Measurements from ENCODE around the gene COQ10A. TPM values are rescaled to one million over a fixed set of nuclear protein-coding genes. Genes with fewer than 3 reads are reported as not detected.

COQ10A gene
- total and polyA plus RNA-seq, 2 of the 13 experiments (the other 11 are each of a cell fraction or from before 2014, with no cell fraction given): 21.0 to 37.3 TPM

GRCh38 chr12:56230432-56231183 is 36.1 kb upstream of the COQ10A start (continued):
- TF ChIP-seq KLF12 (CRISPR knock-in tag; IDR thresholded peaks at IDR 0.05; ENCODE audit: borderline replicate concordance) (no peak; the same call in 1 of the 2 replicates), ISL2 (CRISPR knock-in tag; IDR thresholded peaks at IDR 0.05) (peak; percentile 24; the same call in 1 of the 2 replicates), ZNF256 (CRISPR knock-in tag; conservative IDR thresholded peaks at IDR 0.05) (no peak), SETDB1 (CRISPR knock-in tag; IDR thresholded peaks at IDR 0.05; ENCODE audit: borderline replicate concordance) (no peak), PBX2 (CRISPR knock-in tag; IDR thresholded peaks at IDR 0.05) (0 out of 2 replicates have a peak, but pooled peaks have one; percentile 63), TSC22D2 (CRISPR knock-in tag; IDR thresholded peaks at IDR 0.05; ENCODE audit: borderline replicate concordance) (no peak; the same call in 1 of the 2 replicates), ZNF772 (CRISPR knock-in tag; IDR thresholded peaks at IDR 0.05) (no peak), SMAD1 (CRISPR knock-in tag; IDR thresholded peaks at IDR 0.05; ENCODE audit: borderline replicate concordance, low read depth) (no peak), MED1 (CRISPR knock-in tag; IDR thresholded peaks at IDR 0.05) (peak; percentile 26), TERF1 (CRISPR knock-in tag; IDR thresholded peaks at IDR 0.05) (no peak), ZMYM4 (CRISPR knock-in tag; IDR thresholded peaks at IDR 0.05) (peak; percentile 61; the same call in 1 of the 2 replicates), CBX1 (IDR thresholded peaks at IDR 0.05; ENCODE audit: low read depth) (no peak), BRD4 (CRISPR knock-in tag; IDR thresholded peaks at IDR 0.05) (no peak; the same call in none of the 2 replicates), FOXA3 (CRISPR knock-in tag; IDR thresholded peaks at IDR 0.05) (no peak; the same call in 1 of the 2 replicates), ZNF646 (CRISPR knock-in tag; IDR thresholded peaks at IDR 0.05) (no peak), ZNF672 (CRISPR knock-in tag; IDR thresholded peaks at IDR 0.05) (no peak), ZNF460 (CRISPR knock-in tag; IDR thresholded peaks at IDR 0.05; ENCODE audit: borderline replicate concordance) (no peak), CREM (IDR thresholded peaks at IDR 0.05) (peak; percentile 62; the same call in 1 of the 2 replicates), CREM (CRISPR knock-in tag; IDR thresholded peaks at IDR 0.05) (no peak), KDM6A (CRISPR knock-in tag; IDR thresholded peaks at IDR 0.05; ENCODE audit: low read depth) (peak; percentile 80), IRF9 (CRISPR knock-in tag; IDR thresholded peaks at IDR 0.05; ENCODE audit: borderline replicate concordance) (no peak)

All from HepG2 (cell line).